ENCODE data around the gene NALCN. TPM values are rescaled to one million over a fixed set of nuclear protein-coding genes. Genes with fewer than 3 reads are reported as not detected.

The NALCN gene
- total RNA-seq, 1 experiment from 2014 or later = 0.52 TPM

DNA sequence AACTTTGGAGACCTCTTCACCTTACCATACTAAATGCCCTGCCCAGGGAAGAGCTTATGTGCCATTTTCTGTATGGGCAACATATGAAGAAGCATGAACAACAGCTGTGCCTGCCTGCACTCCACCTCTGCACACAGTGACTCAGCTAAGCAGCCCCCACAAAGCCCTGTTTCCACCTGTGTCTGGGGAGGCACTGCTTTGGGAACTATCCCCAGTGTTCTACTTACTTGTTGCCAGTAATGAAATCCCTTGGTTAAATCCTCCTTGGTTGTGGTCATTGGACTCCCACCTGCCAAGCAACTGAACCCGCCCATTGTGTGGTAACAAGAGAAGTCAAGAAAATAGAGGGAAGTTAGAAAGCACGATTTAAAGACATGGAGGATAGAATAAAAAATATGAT, 84.6 kb downstream of the NALCN start:
- ChIA-PET CTCF (no interaction called here), POLR2A (ENCODE audit: low non-redundant PET) (no interaction called here)
- no peak overlapping the region for H3K27ac ChIP-seq (ENCODE audit: low read depth, low read length, poor library complexity, severe bottlenecking)
- no peaks in the 10 kb centered on the region for H3K36me3 ChIP-seq (ENCODE audit: insufficient read depth, low read length, poor library complexity, severe bottlenecking)
- no peaks in the 10 kb centered on the region for H3K4me1 ChIP-seq (ENCODE audit: insufficient read depth, low read length, poor library complexity, severe bottlenecking)
- BruUV-seq (replicated peaks) = no TSS peak
- no peak for DNase-seq (ENCODE audit: low spot score)
- no peak for TF ChIP-seq EZH2 (IDR thresholded peaks at IDR 0.05; ENCODE audit: borderline replicate concordance, low read depth, low read length, poor library complexity, severe bottlenecking)
- TF ChIP-seq, protein P1, sequence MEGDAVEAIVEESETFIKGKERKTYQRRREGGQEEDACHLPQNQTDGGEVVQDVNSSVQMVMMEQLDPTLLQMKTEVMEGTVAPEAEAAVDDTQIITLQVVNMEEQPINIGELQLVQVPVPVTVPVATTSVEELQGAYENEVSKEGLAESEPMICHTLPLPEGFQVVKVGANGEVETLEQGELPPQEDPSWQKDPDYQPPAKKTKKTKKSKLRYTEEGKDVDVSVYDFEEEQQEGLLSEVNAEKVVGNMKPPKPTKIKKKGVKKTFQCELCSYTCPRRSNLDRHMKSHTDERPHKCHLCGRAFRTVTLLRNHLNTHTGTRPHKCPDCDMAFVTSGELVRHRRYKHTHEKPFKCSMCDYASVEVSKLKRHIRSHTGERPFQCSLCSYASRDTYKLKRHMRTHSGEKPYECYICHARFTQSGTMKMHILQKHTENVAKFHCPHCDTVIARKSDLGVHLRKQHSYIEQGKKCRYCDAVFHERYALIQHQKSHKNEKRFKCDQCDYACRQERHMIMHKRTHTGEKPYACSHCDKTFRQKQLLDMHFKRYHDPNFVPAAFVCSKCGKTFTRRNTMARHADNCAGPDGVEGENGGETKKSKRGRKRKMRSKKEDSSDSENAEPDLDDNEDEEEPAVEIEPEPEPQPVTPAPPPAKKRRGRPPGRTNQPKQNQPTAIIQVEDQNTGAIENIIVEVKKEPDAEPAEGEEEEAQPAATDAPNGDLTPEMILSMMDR (conservative IDR thresholded peaks at IDR 0.05; ENCODE audit: low read depth, low read length) = no peak
- H3K9me3 ChIP-seq (ENCODE audit: low read depth, low read length, poor library complexity, severe bottlenecking) = no peaks in the 10 kb centered on the region
- no peak overlapping the region for H3K4me3 ChIP-seq (ENCODE audit: low read depth, low read length, poor library complexity, severe bottlenecking)
- H3K27me3 ChIP-seq (replicated peaks; ENCODE audit: insufficient read depth, low read depth, low read length, poor library complexity) = peaks cover 4% of the 10 kb centered on the region
- intact Hi-C loops (cut with micrococcal nuclease; ENCODE audit: unreplicated experiment) = no loop called here

DNA sequence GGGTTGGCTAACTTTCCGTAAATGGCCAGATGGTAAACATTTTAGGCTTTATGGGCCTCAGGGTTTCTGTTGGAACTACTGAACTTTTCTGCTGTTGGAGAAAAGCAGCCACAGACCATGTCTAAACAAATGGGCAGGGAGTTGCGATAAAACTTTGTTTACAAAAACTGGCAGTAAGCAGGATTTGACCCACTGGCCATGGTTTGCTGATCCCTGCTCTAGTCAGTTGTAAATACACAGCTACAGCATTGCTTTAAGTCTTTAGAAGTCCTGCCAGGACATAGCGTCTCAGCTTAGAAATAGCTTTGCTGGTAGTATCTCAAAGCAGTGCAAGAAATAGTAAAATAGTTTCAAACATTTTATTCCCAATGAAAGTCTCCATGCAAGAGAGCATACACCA, 88.4 kb downstream of the NALCN start:
- H3K27ac ChIP-seq (ENCODE audit: low read depth, low read length, poor library complexity, severe bottlenecking) = no peak overlapping the region
- H3K27me3 ChIP-seq (replicated peaks; ENCODE audit: insufficient read depth, low read depth, low read length, poor library complexity) = no peaks in the 10 kb centered on the region
- no TSS peak for BruUV-seq (replicated peaks)
- intact Hi-C loops (cut with micrococcal nuclease; ENCODE audit: unreplicated experiment) = no loop called here
- CTCF ChIA-PET = no interaction called here
- no peaks in the 10 kb centered on the region for H3K4me1 ChIP-seq (ENCODE audit: insufficient read depth, low read length, poor library complexity, severe bottlenecking)
- H3K9me3 ChIP-seq (ENCODE audit: low read depth, low read length, poor library complexity, severe bottlenecking) = no peaks in the 10 kb centered on the region
- POLR2A ChIA-PET (ENCODE audit: low non-redundant PET) = no interaction called here
- no peak overlapping the region for H3K4me3 ChIP-seq (ENCODE audit: low read depth, low read length, poor library complexity, severe bottlenecking)
- no peak for TF ChIP-seq EZH2 (IDR thresholded peaks at IDR 0.05; ENCODE audit: borderline replicate concordance, low read depth, low read length, poor library complexity, severe bottlenecking)
- TF ChIP-seq, protein P1 (conservative IDR thresholded peaks at IDR 0.05; ENCODE audit: low read depth, low read length) = no peak
- no peak for DNase-seq (ENCODE audit: low spot score)
- H3K36me3 ChIP-seq (ENCODE audit: insufficient read depth, low read length, poor library complexity, severe bottlenecking) = no peaks in the 10 kb centered on the region

DNA sequence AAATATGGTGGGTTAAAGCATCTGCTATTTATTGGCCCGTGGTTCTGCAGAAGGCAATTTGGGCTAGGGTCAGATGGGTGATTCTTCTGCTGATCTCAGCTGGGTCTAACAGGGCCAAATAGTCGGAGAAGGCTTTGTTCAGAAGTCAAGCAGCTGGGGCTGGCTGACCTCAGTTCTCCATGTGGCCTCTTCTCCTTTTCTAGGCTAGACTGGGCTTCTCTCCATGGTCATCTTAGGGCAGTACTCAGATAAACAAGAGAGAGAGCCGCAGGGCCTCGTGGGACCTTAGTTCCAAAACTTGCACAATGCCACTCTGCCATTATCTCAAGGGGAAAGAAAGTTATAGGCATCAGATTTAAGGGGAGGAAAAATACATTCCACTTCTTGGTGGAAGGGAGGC, 89.6 kb downstream of the NALCN start:
- Histone ChIP-seq H3K4me3 (ENCODE audit: low read depth, low read length, poor library complexity, severe bottlenecking) (no peak overlapping the region), H3K9me3 (ENCODE audit: low read depth, low read length, poor library complexity, severe bottlenecking) (no peaks in the 10 kb centered on the region), H3K4me1 (ENCODE audit: insufficient read depth, low read length, poor library complexity, severe bottlenecking) (no peaks in the 10 kb centered on the region), H3K27me3 (replicated peaks; ENCODE audit: insufficient read depth, low read depth, low read length, poor library complexity) (no peaks in the 10 kb centered on the region), H3K36me3 (ENCODE audit: insufficient read depth, low read length, poor library complexity, severe bottlenecking) (no peaks in the 10 kb centered on the region), H3K27ac (ENCODE audit: low read depth, low read length, poor library complexity, severe bottlenecking) (no peak overlapping the region)
- TF ChIP-seq, protein P1 (conservative IDR thresholded peaks at IDR 0.05; ENCODE audit: low read depth, low read length) = no peak
- no peak for TF ChIP-seq EZH2 (IDR thresholded peaks at IDR 0.05; ENCODE audit: borderline replicate concordance, low read depth, low read length, poor library complexity, severe bottlenecking)
- DNase-seq (ENCODE audit: low spot score) = no peak
- no TSS peak for BruUV-seq (replicated peaks)
- ChIA-PET POLR2A (ENCODE audit: low non-redundant PET) (no interaction called here), CTCF (no interaction called here)
- intact Hi-C loops (cut with micrococcal nuclease; ENCODE audit: unreplicated experiment) = no loop called here
